HG02798 (cell line): ENCODE measurements around the gene DMAC1.

Experiments used
- ATAC-seq: cut with Tn5 transposase; IDR thresholded peaks from one replicate; pipeline ENCODE4 v1.9.1; 2021; ENCODE audit warnings: mild to moderate bottlenecking; ENCODE audit not compliant: unreplicated experiment, poor library complexity

DMAC1 gene

GRCh38 chr9:7784472-7784871 lies 15.1 kb downstream of the DMAC1 start:
- ATAC-seq = no peak

- ATAC-seq = no peak
Measured at GRCh38 chr9:7783635-7784063, 15.9 kb downstream of the DMAC1 start.

GRCh38 chr9:7782400-7783120 lies 17.0 kb downstream of the DMAC1 start:
- ATAC-seq = no peak

GRCh38 chr9:7780261-7780988 lies 19.2 kb downstream of the DMAC1 start:
- ATAC-seq = no peak

- peak; percentile 43 for ATAC-seq
Measured at GRCh38 chr9:7778851-7779600, 20.6 kb downstream of the DMAC1 start.

- ATAC-seq = no peak
Measured at GRCh38 chr9:7777771-7778170, 21.8 kb downstream of the DMAC1 start.

GRCh38 chr9:7770111-7770510 lies 29.5 kb downstream of the DMAC1 start:
- no peak for ATAC-seq

- no peak for ATAC-seq
Measured at GRCh38 chr9:7762600-7762999, 37.0 kb downstream of the DMAC1 start.

GRCh38 chr9:7760014-7760415 lies 39.6 kb downstream of the DMAC1 start:
- ATAC-seq = no peak

- ATAC-seq = peak; percentile 97
Measured at GRCh38 chr9:7756088-7756487, 43.5 kb downstream of the DMAC1 start.

GRCh38 chr9:7752481-7752880 lies 47.1 kb downstream of the DMAC1 start:
- no peak for ATAC-seq
